ENCODE measurements around the gene TMEM229B. TPM values are rescaled to one million over a fixed set of nuclear protein-coding genes. Genes with fewer than 3 reads are reported as not detected.

The TMEM229B gene
- total RNA-seq, 4 donors from 2014 or later: 1.5 to 3.3 (median 1.8) TPM

GRCh38 chr14:67526181-67526580, 37.7 kb upstream of the TMEM229B start:
- H3K27ac ChIP-seq: no peak overlapping the region
- peaks cover 4% of the 10 kb centered on the region for H3K4me1 ChIP-seq
- no peaks in the 10 kb centered on the region for H3K36me3 ChIP-seq
- peaks cover 5% of the 10 kb centered on the region for H3K27me3 ChIP-seq
- no peaks in the 10 kb centered on the region for H3K9me3 ChIP-seq
- H3K4me3 ChIP-seq: no peak overlapping the region
- no peak for TF ChIP-seq CTCF (IDR thresholded peaks at IDR 0.05)
- TF ChIP-seq POLR2AphosphoS5 (IDR thresholded peaks at IDR 0.05): no peak
- no peak for TF ChIP-seq EP300 (IDR thresholded peaks at IDR 0.05)
- no peak for TF ChIP-seq POLR2A (IDR thresholded peaks at IDR 0.05)
- WGBS: 63% methylated on average over 6 of the region's 6 CpGs
- no peak for DNase-seq (ENCODE audit: low spot score in 2 of 2)

GRCh38 chr14:67525389-67525788, 36.9 kb upstream of the TMEM229B start:
- no peak for DNase-seq (ENCODE audit: low spot score in 2 of 2)
- Histone ChIP-seq H3K27me3 (peaks cover 5% of the 10 kb centered on the region), H3K9me3 (no peaks in the 10 kb centered on the region), H3K36me3 (no peaks in the 10 kb centered on the region), H3K4me1 (peaks cover 4% of the 10 kb centered on the region), H3K27ac (no peak overlapping the region), H3K4me3 (no peak overlapping the region)
- no peak for TF ChIP-seq POLR2A (IDR thresholded peaks at IDR 0.05)
- WGBS: 60% methylated on average over 4 of the region's 4 CpGs

- H3K9me3 ChIP-seq: no peaks in the 10 kb centered on the region
- H3K4me1 ChIP-seq: peaks cover 4% of the 10 kb centered on the region
- no peak overlapping the region for H3K27ac ChIP-seq
- TF ChIP-seq CTCF (IDR thresholded peaks at IDR 0.05) (no peak), POLR2AphosphoS5 (IDR thresholded peaks at IDR 0.05) (no peak), POLR2A (IDR thresholded peaks at IDR 0.05) (no peak), EP300 (IDR thresholded peaks at IDR 0.05) (no peak)
- peaks cover 9% of the 10 kb centered on the region for H3K27me3 ChIP-seq
- 45% methylated on average over 3 of the region's 3 CpGs for WGBS
- H3K4me3 ChIP-seq: no peak overlapping the region
- no peak for DNase-seq (ENCODE audit: low spot score in 2 of 2)
- no peaks in the 10 kb centered on the region for H3K36me3 ChIP-seq
These were observed 36.1 kb upstream of the TMEM229B start for GRCh38 chr14:67524634-67524963.

- Histone ChIP-seq H3K9me3 (no peaks in the 10 kb centered on the region), H3K4me3 (no peak overlapping the region), H3K27me3 (peaks cover 15% of the 10 kb centered on the region), H3K4me1 (peaks cover 4% of the 10 kb centered on the region), H3K36me3 (no peaks in the 10 kb centered on the region), H3K27ac (no peak overlapping the region)
- WGBS: 65% methylated on average over 7 of the region's 7 CpGs
- no peak for DNase-seq (ENCODE audit: low spot score in 2 of 2)
- TF ChIP-seq POLR2A (IDR thresholded peaks at IDR 0.05) (no peak), CTCF (IDR thresholded peaks at IDR 0.05) (no peak), POLR2AphosphoS5 (IDR thresholded peaks at IDR 0.05) (no peak), EP300 (IDR thresholded peaks at IDR 0.05) (no peak)
These were observed 35.5 kb upstream of the TMEM229B start for GRCh38 chr14:67523764-67524633.

GRCh38 chr14:67522270-67522669, 33.7 kb upstream of the TMEM229B start:
- 60% methylated on average over 2 of the region's 2 CpGs for WGBS
- H3K27me3 ChIP-seq: peaks cover 15% of the 10 kb centered on the region
- TF ChIP-seq POLR2AphosphoS5 (IDR thresholded peaks at IDR 0.05) (no peak), EP300 (IDR thresholded peaks at IDR 0.05) (no peak), POLR2A (IDR thresholded peaks at IDR 0.05) (no peak), CTCF (IDR thresholded peaks at IDR 0.05) (no peak)
- peaks cover 4% of the 10 kb centered on the region for H3K4me1 ChIP-seq
- H3K36me3 ChIP-seq: no peaks in the 10 kb centered on the region
- no peaks in the 10 kb centered on the region for H3K9me3 ChIP-seq
- no peak overlapping the region for H3K4me3 ChIP-seq
- no peak for DNase-seq (ENCODE audit: low spot score in 2 of 2)
- no peak overlapping the region for H3K27ac ChIP-seq

Measured in suprapubic skin (tissue), 4 donors.